ENCODE measurements around the gene PIGL. TPM values are rescaled to one million over a fixed set of nuclear protein-coding genes. Genes with fewer than 3 reads are reported as not detected.

PIGL gene
- total RNA-seq, 4 donors from 2014 or later = 42.4 to 87.6 (median 66.1) TPM

- H3K27ac ChIP-seq = no peak overlapping the region
- 84 to 86% methylated on average over 5 of the region's 5 CpGs for WGBS, 2 donors
- H3K4me3 ChIP-seq = no peak overlapping the region
- H3K4me1 ChIP-seq = no peaks in the 10 kb centered on the region
- H3K27me3 ChIP-seq = no peaks in the 10 kb centered on the region
- H3K36me3 ChIP-seq = peaks cover 0 to 9% (median 0%) of the 10 kb centered on the region in 3 donors
- no peak for DNase-seq (ENCODE audit: low spot score in 2 of 2)
- H3K9me3 ChIP-seq = no peaks in the 10 kb centered on the region
- no peak for TF ChIP-seq EP300 (IDR thresholded peaks at IDR 0.05)
- TF ChIP-seq POLR2A (IDR thresholded peaks at IDR 0.05) = no peak
- TF ChIP-seq CTCF (IDR thresholded peaks at IDR 0.05) = no peak
Measured at GRCh38 chr17:16243385-16243784, 26.4 kb downstream of the PIGL start.

- Histone ChIP-seq H3K36me3 (peaks cover 0 to 15% (median 0%) of the 10 kb centered on the region in 3 donors), H3K9me3 (no peaks in the 10 kb centered on the region), H3K4me3 (no peak overlapping the region), H3K27ac (no peak overlapping the region), H3K27me3 (no peaks in the 10 kb centered on the region), H3K4me1 (no peaks in the 10 kb centered on the region)
- TF ChIP-seq CTCF (IDR thresholded peaks at IDR 0.05) (no peak), EP300 (IDR thresholded peaks at IDR 0.05) (no peak), POLR2A (IDR thresholded peaks at IDR 0.05) (no peak)
- 76 to 77% methylated on average over 9 of the region's 9 CpGs for WGBS, 2 donors
- DNase-seq (ENCODE audit: low spot score in 2 of 2) = no peak
Measured at GRCh38 chr17:16243801-16244567, 27.0 kb downstream of the PIGL start.

GRCh38 chr17:16247586-16247984, 30.6 kb downstream of the PIGL start:
- Histone ChIP-seq H3K27me3 (no peaks in the 10 kb centered on the region), H3K27ac (no peak overlapping the region), H3K4me1 (no peaks in the 10 kb centered on the region), H3K9me3 (no peaks in the 10 kb centered on the region), H3K4me3 (no peak overlapping the region), H3K36me3 (peaks cover 0 to 23% (median 0%) of the 10 kb centered on the region in 3 donors)
- DNase-seq (ENCODE audit: low spot score in 2 of 2) = no peak
- WGBS, 2 donors = 93 to 97% methylated on average over 7 of the region's 7 CpGs
- TF ChIP-seq EP300 (IDR thresholded peaks at IDR 0.05) (no peak), CTCF (IDR thresholded peaks at IDR 0.05) (no peak), POLR2A (IDR thresholded peaks at IDR 0.05) (no peak)

GRCh38 chr17:16250635-16251034, 33.6 kb downstream of the PIGL start:
- no peaks in the 10 kb centered on the region for H3K9me3 ChIP-seq
- TF ChIP-seq EP300 (IDR thresholded peaks at IDR 0.05) = no peak
- no peak overlapping the region for H3K27ac ChIP-seq
- WGBS, 2 donors = 91 to 92% methylated on average over 1 of the region's 1 CpG
- DNase-seq (ENCODE audit: low spot score in 2 of 2) = no peak
- H3K4me3 ChIP-seq = no peak overlapping the region
- H3K36me3 ChIP-seq = peaks cover 0 to 13% (median 0%) of the 10 kb centered on the region in 3 donors
- peaks cover 0 to 9% (median 6%) of the 10 kb centered on the region in 4 donors for H3K4me1 ChIP-seq
- H3K27me3 ChIP-seq = no peaks in the 10 kb centered on the region

- peaks cover 0 to 13% (median 9%) of the 10 kb centered on the region in 4 donors for H3K4me1 ChIP-seq
- no peak overlapping the region for H3K27ac ChIP-seq
- no peaks in the 10 kb centered on the region for H3K9me3 ChIP-seq
- no peaks in the 10 kb centered on the region for H3K27me3 ChIP-seq
- DNase-seq (ENCODE audit: low spot score in 2 of 2) = no peak
- no peak for TF ChIP-seq POLR2A (IDR thresholded peaks at IDR 0.05)
- no peak for TF ChIP-seq EP300 (IDR thresholded peaks at IDR 0.05)
- TF ChIP-seq CTCF (IDR thresholded peaks at IDR 0.05) = no peak
- no peak overlapping the region for H3K4me3 ChIP-seq
- H3K36me3 ChIP-seq = peaks cover 0 to 13% (median 0%) of the 10 kb centered on the region in 3 donors
- 92 to 93% methylated on average over 6 of the region's 6 CpGs for WGBS, 2 donors
Measured at GRCh38 chr17:16251043-16251442, 34.0 kb downstream of the PIGL start.

Measured in tibial nerve (tissue), 4 donors.